HG03571 (cell line): ENCODE measurements around the gene TSC2.
"Not testable (repeated sequence)": the region's sequence is repeated elsewhere in the genome, so short reads cannot be mapped to it uniquely, and the experiment has no call there.

Experiments
- ATAC-seq: cut with Tn5 transposase; IDR thresholded peaks from one replicate; pipeline ENCODE4 v1.9.1; 2021; ENCODE audit not compliant: unreplicated experiment

TSC2 gene

GRCh38 chr16:2009791-2010510 is 37.8 kb upstream of the TSC2 start, which contains the start of gene ZNF598:
TSS of gene ZNF598 (minus strand) at chr16:2009821.
- peak; percentile 70 for ATAC-seq

GRCh38 chr16:2011726-2012125 is 36.1 kb upstream of the TSC2 start:
- not testable (repeated sequence) for ATAC-seq

DNA sequence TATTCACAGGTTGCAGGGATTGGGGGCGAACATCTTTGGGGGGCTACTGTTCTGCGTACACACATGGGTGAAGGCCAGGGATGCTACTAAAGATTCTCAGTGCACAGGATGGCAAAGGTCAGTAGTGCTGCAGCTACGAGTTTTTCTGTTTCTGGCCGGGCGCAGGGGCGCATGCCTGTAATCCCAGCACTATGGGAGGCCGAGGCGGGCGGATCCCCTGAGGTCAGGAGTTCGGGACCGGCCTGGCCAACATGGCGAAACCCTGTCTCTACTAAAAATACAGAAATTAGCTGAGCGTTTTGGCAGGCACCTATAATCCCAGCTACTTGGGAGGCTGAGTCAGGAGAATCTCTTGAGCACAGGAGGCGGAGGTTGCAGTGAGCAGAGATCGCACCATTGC is 34.3 kb upstream of the TSC2 start:
- no peak for ATAC-seq

- no peak for ATAC-seq
Measured at GRCh38 chr16:2015117-2015946, 32.5 kb upstream of the TSC2 start.

- ATAC-seq = no peak
Measured at GRCh38 chr16:2015947-2016208, 31.9 kb upstream of the TSC2 start.

DNA sequence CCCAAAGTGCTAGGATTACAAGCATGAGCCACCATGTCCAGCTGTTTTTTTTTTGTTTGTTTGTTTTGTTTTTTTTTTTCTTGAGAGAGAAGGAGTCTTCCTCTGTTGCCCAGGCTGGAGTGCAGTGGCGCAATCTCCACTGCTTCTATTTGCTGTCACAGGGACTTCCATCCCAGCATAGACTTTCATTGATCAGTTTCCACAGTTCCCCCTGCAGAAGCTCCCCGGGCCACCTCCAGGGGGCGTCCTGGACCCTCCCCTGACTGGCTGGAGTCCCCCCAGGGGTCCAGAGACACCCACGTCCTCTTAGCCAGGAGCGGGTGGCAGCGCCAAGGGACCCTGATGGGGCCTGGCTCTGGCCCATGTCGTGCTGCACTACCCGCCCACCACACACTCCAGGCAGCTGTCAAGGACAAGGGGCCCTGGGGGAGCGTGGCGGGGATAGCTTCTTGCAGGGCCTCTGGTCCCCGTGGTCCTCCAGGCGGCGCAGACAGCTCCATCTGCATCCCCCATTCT is 31.3 kb upstream of the TSC2 start:
- ATAC-seq = no peak

GRCh38 chr16:2019518-2019920 is 28.3 kb upstream of the TSC2 start, which contains the start of gene NPW:
TSS of gene NPW (plus strand) at chr16:2019785.
- ATAC-seq = no peak

DNA sequence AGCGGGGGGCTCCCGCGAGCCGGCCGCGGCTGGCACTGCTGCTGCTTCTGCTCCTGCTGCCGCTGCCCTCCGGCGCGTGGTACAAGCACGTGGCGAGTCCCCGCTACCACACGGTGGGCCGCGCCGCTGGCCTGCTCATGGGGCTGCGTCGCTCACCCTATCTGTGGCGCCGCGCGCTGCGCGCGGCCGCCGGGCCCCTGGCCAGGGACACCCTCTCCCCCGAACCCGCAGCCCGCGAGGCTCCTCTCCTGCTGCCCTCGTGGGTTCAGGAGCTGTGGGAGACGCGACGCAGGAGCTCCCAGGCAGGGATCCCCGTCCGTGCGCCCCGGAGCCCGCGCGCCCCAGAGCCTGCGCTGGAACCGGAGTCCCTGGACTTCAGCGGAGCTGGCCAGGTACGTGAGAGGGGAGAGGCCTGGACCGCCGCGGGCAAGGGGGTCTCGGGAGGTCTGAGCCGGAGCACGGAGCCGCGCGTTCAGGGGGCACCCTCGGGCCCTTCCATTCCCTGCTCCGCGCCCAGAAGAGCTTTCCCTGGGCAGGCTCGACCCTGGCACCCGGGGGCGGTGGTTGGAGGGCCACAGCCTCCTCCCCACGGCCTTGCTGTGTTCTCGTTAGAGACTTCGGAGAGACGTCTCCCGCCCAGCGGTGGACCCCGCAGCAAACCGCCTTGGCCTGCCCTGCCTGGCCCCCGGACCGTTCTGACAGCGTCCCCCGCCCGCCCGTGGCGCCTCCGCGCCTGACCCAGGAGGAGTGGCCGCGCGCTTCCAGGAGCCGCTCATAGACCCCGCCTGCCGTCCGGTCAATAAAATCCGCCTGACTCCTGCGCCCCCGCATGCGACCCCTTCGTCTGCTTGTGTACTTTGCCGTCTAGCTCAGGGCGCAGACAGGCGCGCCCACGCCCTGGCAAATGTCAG is 27.6 kb upstream of the TSC2 start:
- no peak for ATAC-seq

DNA sequence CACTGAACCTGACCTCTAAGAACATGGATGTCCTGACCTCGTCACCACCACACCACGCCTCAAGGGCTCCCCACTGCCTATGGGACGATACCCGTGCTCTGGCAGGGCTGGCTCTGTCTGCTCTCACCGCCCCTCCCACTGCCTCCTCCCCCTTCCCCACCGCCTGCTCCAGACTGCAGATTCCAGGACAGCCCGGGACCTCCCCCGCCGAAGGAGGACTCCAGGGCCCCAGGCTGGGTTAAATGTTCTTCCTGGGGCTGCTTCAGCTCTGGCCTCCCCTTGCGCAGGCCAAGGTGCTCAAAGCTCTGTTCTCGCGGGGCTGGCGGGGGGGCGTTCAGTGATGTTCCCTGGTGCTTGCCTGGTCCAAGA is 25.1 kb upstream of the TSC2 start:
- no peak for ATAC-seq

GRCh38 chr16:2023092-2024031 is 24.4 kb upstream of the TSC2 start:
- ATAC-seq = peak; percentile 57

DNA sequence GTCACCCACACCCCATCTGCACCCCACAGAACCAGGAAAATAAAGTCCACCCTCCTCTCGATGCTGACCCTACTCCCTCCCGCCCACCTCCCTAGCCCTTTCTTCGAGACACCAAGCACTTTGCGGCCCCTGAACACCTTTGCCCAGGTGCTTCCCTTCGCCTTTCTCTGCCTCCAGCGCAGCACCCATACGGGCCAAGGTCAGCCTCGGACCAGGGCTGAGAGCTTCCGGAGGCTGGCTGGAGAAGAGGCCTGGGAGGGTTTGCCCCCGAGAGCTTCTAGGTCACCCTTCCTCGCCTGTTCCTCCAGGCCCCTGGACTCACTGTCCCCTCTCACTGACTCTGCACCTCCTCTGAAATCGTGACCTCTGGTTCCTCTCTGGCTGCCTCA is 23.8 kb upstream of the TSC2 start:
- ATAC-seq = no peak

GRCh38 chr16:2025251-2025650 is 22.5 kb upstream of the TSC2 start:
- no peak for ATAC-seq

DNA sequence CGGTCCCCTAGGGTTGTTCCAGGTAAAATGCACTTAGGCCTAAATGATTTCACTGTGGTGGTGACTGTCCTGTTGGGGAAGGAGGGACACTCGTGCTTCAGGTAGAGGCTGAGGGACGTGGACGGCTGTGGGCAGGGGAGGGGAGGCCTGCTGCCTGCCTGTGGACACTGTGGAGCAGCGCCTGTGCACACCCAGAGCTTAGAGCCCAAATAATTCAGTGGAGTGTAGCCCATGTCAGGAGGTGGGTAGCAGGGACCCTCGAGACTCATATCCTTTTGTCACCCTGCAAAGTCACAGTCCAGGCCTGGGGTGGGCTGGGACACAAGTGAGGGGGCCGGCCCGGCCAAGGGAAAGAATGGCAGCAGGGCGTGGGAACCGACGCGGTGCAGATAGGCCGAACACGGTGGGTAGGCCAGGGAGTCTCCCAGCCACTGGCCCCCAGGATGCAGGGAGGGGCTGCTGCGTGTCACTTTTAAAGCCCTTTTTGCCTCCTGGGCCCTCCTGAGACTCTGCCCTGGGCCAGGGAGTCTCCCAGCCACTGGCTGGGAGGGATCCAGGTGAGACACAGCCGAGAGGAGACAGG is 21.8 kb upstream of the TSC2 start:
- no peak for ATAC-seq

DNA sequence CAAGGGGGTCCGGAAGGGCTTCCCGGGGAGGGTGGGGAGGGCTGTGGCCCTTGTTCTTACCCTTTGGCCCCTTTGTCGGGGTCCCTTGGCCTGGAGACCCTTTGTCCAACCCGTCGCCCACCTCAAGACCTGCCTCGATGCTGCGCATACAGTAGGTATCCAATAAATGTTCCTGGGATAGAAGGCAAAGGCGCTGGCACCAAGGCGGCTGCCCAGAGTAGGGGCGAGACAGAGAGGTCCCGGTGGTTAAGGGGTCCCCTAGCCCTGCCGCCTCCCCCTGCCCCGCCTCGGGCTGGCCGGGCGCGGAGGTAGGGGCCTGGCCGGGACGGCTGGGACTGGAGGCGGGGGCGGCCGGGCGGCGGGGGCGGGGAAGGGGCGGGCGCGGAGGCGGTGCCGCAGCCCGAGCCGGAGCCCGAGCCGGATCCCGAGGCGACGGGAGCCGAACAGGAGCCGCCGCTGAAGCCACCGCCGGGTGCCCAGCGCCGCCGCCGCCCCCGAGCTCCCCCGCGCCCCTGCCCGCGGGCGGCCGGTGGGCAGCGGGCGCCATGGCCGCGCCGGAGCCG is 21.2 kb upstream of the TSC2 start, which contains the start of gene NHERF2:
NHERF2 (plus strand) TSS at position 442 of the 563 bp plus-strand sequence; CDS start at position 546, 104 bp downstream.
- no peak for ATAC-seq

DNA sequence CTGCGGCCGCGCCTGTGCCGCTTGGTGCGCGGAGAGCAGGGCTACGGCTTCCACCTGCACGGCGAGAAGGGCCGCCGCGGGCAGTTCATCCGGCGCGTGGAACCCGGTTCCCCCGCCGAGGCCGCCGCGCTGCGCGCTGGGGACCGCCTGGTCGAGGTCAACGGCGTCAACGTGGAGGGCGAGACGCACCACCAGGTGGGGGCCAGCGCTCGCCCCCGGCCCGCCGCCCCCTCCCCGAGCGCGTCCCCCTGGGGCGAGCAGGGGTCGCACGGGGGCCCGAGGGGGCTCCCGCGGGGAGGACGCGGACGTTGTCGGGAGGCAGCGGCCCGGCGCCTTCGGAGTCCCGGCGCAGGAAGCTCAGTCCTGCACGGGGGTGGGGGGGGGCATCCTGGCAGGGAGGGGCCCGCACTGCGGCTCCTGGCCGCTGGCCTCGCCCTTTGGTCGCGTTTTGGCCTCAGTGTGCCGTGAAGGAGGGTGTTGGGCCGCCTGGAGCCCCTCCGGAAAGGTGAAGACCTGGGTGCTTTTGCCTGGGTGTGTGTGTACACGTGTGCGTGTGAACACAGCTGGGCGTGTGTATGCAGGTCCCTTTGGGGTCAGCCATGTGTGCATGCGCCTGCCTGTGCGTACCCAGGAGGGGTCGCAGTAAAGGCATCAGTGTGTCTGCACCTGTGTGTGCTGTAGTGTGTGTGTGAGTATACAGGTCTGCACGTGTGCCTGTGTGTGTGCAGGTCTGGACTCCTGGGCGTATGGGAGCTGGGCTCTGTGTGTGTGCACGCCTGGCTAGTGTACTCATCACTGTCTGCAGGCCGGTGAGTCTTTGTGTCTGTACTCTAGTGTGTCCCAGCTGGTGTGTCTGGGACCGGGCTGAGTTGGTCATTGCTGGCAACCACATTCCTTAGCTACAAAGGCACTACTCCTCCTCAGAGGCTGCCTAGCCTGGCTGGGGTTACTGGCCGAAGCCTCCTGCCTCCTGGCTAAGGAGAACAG is 20.5 kb upstream of the TSC2 start:
- ATAC-seq = no peak

DNA sequence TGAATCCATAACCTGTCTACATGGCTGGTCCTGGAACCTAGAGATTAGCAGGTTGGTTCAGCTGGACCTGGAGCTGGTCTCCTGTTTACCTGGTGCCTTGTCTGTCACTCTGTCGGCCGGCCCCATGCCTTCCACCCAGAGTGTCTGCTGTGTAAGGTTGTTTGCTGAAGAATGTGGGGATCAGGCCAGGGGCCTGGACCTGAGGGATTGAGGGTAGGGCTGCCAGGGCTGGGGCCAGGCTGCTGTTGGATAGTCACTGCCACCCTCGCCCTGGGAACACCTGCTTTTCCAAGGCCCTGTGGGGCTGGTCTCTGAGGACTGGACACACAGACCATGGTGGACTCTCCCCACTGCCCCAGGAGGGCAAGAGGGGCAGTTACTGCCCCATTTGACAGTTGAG is 19.6 kb upstream of the TSC2 start:
- no peak for ATAC-seq

DNA sequence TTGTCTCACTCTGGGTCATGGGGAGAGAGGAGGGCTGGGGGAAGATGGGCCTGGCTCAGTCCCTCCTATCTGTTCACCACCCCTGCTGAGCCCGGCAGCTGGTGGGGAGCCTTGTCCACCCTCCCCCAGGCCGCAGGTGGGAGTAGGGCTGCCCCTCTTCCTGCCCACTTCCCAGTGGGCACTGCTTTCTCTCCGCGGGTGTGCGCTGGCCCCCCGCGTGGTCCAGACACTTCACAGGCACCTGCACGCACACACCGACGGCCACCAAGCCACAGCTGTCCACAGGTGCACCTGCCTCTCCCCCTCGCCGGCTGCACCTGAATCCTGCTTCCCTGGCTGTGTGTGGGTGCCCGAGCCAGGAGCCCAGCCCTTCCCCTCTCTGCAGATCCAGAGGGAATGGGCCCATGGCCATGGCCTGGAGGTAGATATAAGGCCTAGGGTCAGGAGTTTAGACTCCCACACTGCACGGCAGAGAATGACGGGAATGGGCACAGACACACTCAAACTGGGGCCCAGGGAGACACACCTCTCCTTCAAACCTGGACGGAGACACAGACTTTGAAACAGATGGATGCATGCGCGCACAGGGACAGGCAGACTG is 19.1 kb upstream of the TSC2 start:
- no peak for ATAC-seq

GRCh38 chr16:2029350-2029749 is 18.4 kb upstream of the TSC2 start:
- ATAC-seq = no peak
